H7 (cell line): Measurements from ENCODE around the gene FHIT. TPM values are rescaled to one million over a fixed set of nuclear protein-coding genes. Genes with fewer than 3 reads are reported as not detected.

Experiments
- DNase-seq: peaks from one replicate; pipeline ENCODE4 v3.0.0; 2012
- H3K27me3 ChIP-seq: 2 replicates; pipeline ENCODE4 v1.6.0; 2011; ENCODE audit warnings: mild to moderate bottlenecking, low read length; ENCODE audit not compliant: control insufficient read depth, insufficient read depth
- H3K36me3 ChIP-seq: replicated peaks from 2 replicates; pipeline ENCODE4 v1.5.1; 2011; ENCODE audit warnings: low read length; ENCODE audit not compliant: control insufficient read depth, insufficient read depth
- H3K4me3 ChIP-seq: 2 replicates; pipeline ENCODE4 v1.5.1; 2011; ENCODE audit warnings: low read depth, mild to moderate bottlenecking, control low read depth, low read length, moderate library complexity; ENCODE audit not compliant: insufficient read depth
- total RNA-seq: library from RNA; depleted of rRNA; stranded (reverse); fragments of >200 nt; shearing (Covaris generic); gene quantifications from 2 replicates; pipeline ENCODE4 v1.2.3, GENCODE V29; 2014

Gene FHIT
- total RNA-seq, 1 experiment from 2014 or later, result 2.1 TPM

- Histone ChIP-seq H3K4me3 (no peak overlapping the region), H3K27me3 (no peaks in the 10 kb centered on the region), H3K36me3 (no peaks in the 10 kb centered on the region)
- no peak for DNase-seq
These were observed 667.0 kb downstream of the FHIT start for GRCh38 chr3:60584250-60584649.

- Histone ChIP-seq H3K27me3 (no peaks in the 10 kb centered on the region), H3K36me3 (no peaks in the 10 kb centered on the region), H3K4me3 (no peak overlapping the region)
- DNase-seq, result no peak
These were observed 669.0 kb downstream of the FHIT start for GRCh38 chr3:60582288-60582687.

GRCh38 chr3:60580809-60581208, 670.4 kb downstream of the FHIT start:
- Histone ChIP-seq H3K27me3 (no peaks in the 10 kb centered on the region), H3K36me3 (no peaks in the 10 kb centered on the region), H3K4me3 (no peak overlapping the region)
- DNase-seq, result no peak

- DNase-seq, result no peak
- no peaks in the 10 kb centered on the region for H3K36me3 ChIP-seq
- no peak overlapping the region for H3K4me3 ChIP-seq
- H3K27me3 ChIP-seq, result no peaks in the 10 kb centered on the region
These were observed 671.5 kb downstream of the FHIT start for GRCh38 chr3:60579734-60580133.

- no peak for DNase-seq
These were observed 672.3 kb downstream of the FHIT start for GRCh38 chr3:60578936-60579335.

GRCh38 chr3:60577601-60578000, 673.7 kb downstream of the FHIT start:
- DNase-seq, result no peak
- Histone ChIP-seq H3K36me3 (no peaks in the 10 kb centered on the region), H3K27me3 (no peaks in the 10 kb centered on the region), H3K4me3 (no peak overlapping the region)

More at GRCh38 chr3:60578936-60579335, 672.3 kb downstream of the FHIT start:
- H3K27me3 ChIP-seq, result no peaks in the 10 kb centered on the region
- no peak overlapping the region for H3K4me3 ChIP-seq
- no peaks in the 10 kb centered on the region for H3K36me3 ChIP-seq

GRCh38 chr3:60575718-60576272, 675.5 kb downstream of the FHIT start:
- DNase-seq, result no peak
- H3K36me3 ChIP-seq, result no peaks in the 10 kb centered on the region
- no peaks in the 10 kb centered on the region for H3K27me3 ChIP-seq
- no peak overlapping the region for H3K4me3 ChIP-seq

GRCh38 chr3:60574046-60574769, 677.0 kb downstream of the FHIT start:
- no peak for DNase-seq
- Histone ChIP-seq H3K27me3 (no peaks in the 10 kb centered on the region), H3K36me3 (no peaks in the 10 kb centered on the region), H3K4me3 (no peak overlapping the region)

- Histone ChIP-seq H3K36me3 (no peaks in the 10 kb centered on the region), H3K4me3 (no peak overlapping the region), H3K27me3 (no peaks in the 10 kb centered on the region)
- no peak for DNase-seq
These were observed 677.8 kb downstream of the FHIT start for GRCh38 chr3:60573494-60573893.

GRCh38 chr3:60571511-60571910, 679.7 kb downstream of the FHIT start:
- Histone ChIP-seq H3K27me3 (no peaks in the 10 kb centered on the region), H3K4me3 (no peak overlapping the region), H3K36me3 (no peaks in the 10 kb centered on the region)
- no peak for DNase-seq

- no peaks in the 10 kb centered on the region; the same call in 1 of the 2 replicates for H3K27me3 ChIP-seq
- DNase-seq, result no peak
- no peaks in the 10 kb centered on the region for H3K36me3 ChIP-seq
- no peak overlapping the region for H3K4me3 ChIP-seq
These were observed 694.1 kb downstream of the FHIT start for GRCh38 chr3:60557122-60557521.

GRCh38 chr3:60555686-60556354, 695.4 kb downstream of the FHIT start:
- Histone ChIP-seq H3K36me3 (no peaks in the 10 kb centered on the region), H3K4me3 (no peak overlapping the region), H3K27me3 (no peaks in the 10 kb centered on the region; the same call in 1 of the 2 replicates)
- DNase-seq, result peak; percentile 42

- Histone ChIP-seq H3K4me3 (no peak overlapping the region), H3K27me3 (no peaks in the 10 kb centered on the region; the same call in 1 of the 2 replicates), H3K36me3 (no peaks in the 10 kb centered on the region)
- DNase-seq, result no peak
These were observed 698.1 kb downstream of the FHIT start for GRCh38 chr3:60553144-60553543.

- DNase-seq, result no peak
- Histone ChIP-seq H3K36me3 (no peaks in the 10 kb centered on the region), H3K27me3 (no peaks in the 10 kb centered on the region; the same call in 1 of the 2 replicates), H3K4me3 (no peak overlapping the region)
These were observed 698.7 kb downstream of the FHIT start for GRCh38 chr3:60552581-60552980.
